ENCODE data around the gene EXOC3L2.

- no peak for TF ChIP-seq EZH2 (IDR thresholded peaks at IDR 0.05; ENCODE audit: borderline replicate concordance, low read length)
- TF ChIP-seq CTCF (IDR thresholded peaks at IDR 0.05; ENCODE audit: low read length): no peak
Measured at GRCh38 chr19:45291834-45292233, 46.6 kb upstream of the EXOC3L2 start.

All from OCI-LY1 (cell line).